ENCODE results near the gene SH2D1B.

Gene SH2D1B

GRCh38 chr1:162381941-162382750 lies 29.8 kb downstream of the SH2D1B start:
- no peak for DNase-seq (ENCODE audit: low read depth)

GRCh38 chr1:162381383-162381782 lies 30.6 kb downstream of the SH2D1B start, which contains the start of gene C1orf226:
C1orf226 (plus strand) TSS chr1:162381728; CDS start chr1:162381902, 174 bp downstream.
- DNase-seq (ENCODE audit: low read depth): no peak

- no peak for DNase-seq (ENCODE audit: low read depth)
These were observed 31.7 kb downstream of the SH2D1B start for GRCh38 chr1:162380061-162380846.

- DNase-seq (ENCODE audit: low read depth): no peak
These were observed 35.2 kb downstream of the SH2D1B start, which contains the start of gene SPATA46 for GRCh38 chr1:162376691-162377090. SPATA46 (minus strand) TSS chr1:162376854; CDS start chr1:162376790, 64 bp downstream.

GRCh38 chr1:162375463-162375862 lies 36.5 kb downstream of the SH2D1B start:
- no peak for DNase-seq (ENCODE audit: low read depth)

GRCh38 chr1:162374406-162374805 lies 37.5 kb downstream of the SH2D1B start:
- DNase-seq (ENCODE audit: low read depth): no peak

- no peak for DNase-seq (ENCODE audit: low read depth)
These were observed 38.2 kb downstream of the SH2D1B start for GRCh38 chr1:162373541-162374260.

- DNase-seq (ENCODE audit: low read depth): no peak
These were observed 38.9 kb downstream of the SH2D1B start for GRCh38 chr1:162373072-162373427.

GRCh38 chr1:162372159-162373071 lies 39.5 kb downstream of the SH2D1B start:
- DNase-seq (ENCODE audit: low read depth): no peak

GRCh38 chr1:162371611-162372010 lies 40.3 kb downstream of the SH2D1B start:
- DNase-seq (ENCODE audit: low read depth): no peak

- DNase-seq (ENCODE audit: low read depth): no peak
These were observed 41.2 kb downstream of the SH2D1B start for GRCh38 chr1:162370721-162371120.

- no peak for DNase-seq (ENCODE audit: low read depth)
These were observed 41.8 kb downstream of the SH2D1B start for GRCh38 chr1:162370161-162370560.

GRCh38 chr1:162369571-162369970 lies 42.4 kb downstream of the SH2D1B start:
- DNase-seq (ENCODE audit: low read depth): no peak

- no peak for DNase-seq (ENCODE audit: low read depth)
These were observed 43.5 kb downstream of the SH2D1B start for GRCh38 chr1:162368451-162368850.

GRCh38 chr1:162367772-162368171 lies 44.2 kb downstream of the SH2D1B start:
- no peak for DNase-seq (ENCODE audit: low read depth)

- no peak for DNase-seq (ENCODE audit: low read depth)
These were observed 44.9 kb downstream of the SH2D1B start for GRCh38 chr1:162367073-162367472.

- no peak for DNase-seq (ENCODE audit: low read depth)
These were observed 45.3 kb downstream of the SH2D1B start for GRCh38 chr1:162366671-162367070.

- DNase-seq (ENCODE audit: low read depth): no peak
These were observed 45.8 kb downstream of the SH2D1B start for GRCh38 chr1:162366149-162366548.

GRCh38 chr1:162365284-162366020 lies 46.5 kb downstream of the SH2D1B start:
- no peak for DNase-seq (ENCODE audit: low read depth)

GRCh38 chr1:162364498-162364897 lies 47.4 kb downstream of the SH2D1B start:
- DNase-seq (ENCODE audit: low read depth): no peak

GRCh38 chr1:162363823-162364222 lies 48.1 kb downstream of the SH2D1B start:
- no peak for DNase-seq (ENCODE audit: low read depth)

Data from activated T-cell treated with anti-CD3 and anti-CD28 coated beads for 24 hours (primary cell).